ENCODE measurements around the gene COL20A1. TPM values are rescaled to one million over a fixed set of nuclear protein-coding genes. Genes with fewer than 3 reads are reported as not detected.

COL20A1 gene
- total RNA-seq, 1 experiment from 2014 or later, result 0.23 TPM

DNA sequence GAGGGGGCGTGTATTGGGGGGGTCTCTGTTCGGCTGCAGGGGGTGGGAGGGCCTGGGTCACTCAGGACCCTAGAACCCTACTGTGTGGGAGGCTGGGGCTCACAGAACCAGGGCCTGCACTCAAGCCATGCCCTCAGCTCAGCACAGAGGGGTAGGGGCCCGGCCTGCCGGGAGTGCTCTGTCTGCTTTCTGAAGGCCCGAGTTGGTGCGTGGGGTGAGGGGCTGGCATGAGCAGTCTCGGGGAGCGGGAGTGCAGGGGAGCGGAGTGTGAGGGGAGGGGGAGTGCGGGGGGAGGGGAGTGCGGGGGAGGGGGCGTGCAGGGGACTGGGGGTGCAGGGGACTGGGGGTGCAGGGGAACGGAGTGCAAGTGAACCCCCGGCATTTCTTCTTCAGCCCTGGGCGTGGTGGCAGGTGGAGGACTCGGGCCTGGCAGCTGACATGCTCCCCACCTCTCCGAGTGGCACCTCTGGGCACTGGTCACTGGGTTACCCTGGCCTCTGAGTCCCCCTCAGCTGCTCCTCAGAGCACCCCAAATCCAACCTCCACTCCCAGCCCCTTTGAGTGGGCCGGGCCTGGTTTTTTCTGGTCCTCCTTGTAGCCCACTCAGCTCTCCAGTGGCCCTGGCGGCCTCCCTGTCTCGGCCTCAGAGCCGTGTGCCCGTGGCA lies 1.0 kb downstream of the COL20A1 start:
- DNase-seq (ENCODE audit: low read depth, low spot score) (no peak), ATAC-seq (no peak)
- Histone ChIP-seq H3K27me3 (ENCODE audit: control insufficient read depth, insufficient read depth, low read length) (no peaks in the 10 kb centered on the region), H3K4me3 (ENCODE audit: low read depth in 2 of 2, low read length in 2 of 2) (no peak overlapping the region), H3K36me3 (ENCODE audit: control insufficient read depth, insufficient read depth, low read length) (no peaks in the 10 kb centered on the region), H3K27ac (ENCODE audit: low read length) (no peak overlapping the region), H3K4me1 (ENCODE audit: control insufficient read depth, insufficient read depth, low read length) (peaks cover 13% of the 10 kb centered on the region), H3K9me3 (ENCODE audit: control insufficient read depth, insufficient read depth, low read depth, low read length) (no peaks in the 10 kb centered on the region)
- CTCF ChIA-PET, result no interaction called here
- TF ChIP-seq, protein P1, sequence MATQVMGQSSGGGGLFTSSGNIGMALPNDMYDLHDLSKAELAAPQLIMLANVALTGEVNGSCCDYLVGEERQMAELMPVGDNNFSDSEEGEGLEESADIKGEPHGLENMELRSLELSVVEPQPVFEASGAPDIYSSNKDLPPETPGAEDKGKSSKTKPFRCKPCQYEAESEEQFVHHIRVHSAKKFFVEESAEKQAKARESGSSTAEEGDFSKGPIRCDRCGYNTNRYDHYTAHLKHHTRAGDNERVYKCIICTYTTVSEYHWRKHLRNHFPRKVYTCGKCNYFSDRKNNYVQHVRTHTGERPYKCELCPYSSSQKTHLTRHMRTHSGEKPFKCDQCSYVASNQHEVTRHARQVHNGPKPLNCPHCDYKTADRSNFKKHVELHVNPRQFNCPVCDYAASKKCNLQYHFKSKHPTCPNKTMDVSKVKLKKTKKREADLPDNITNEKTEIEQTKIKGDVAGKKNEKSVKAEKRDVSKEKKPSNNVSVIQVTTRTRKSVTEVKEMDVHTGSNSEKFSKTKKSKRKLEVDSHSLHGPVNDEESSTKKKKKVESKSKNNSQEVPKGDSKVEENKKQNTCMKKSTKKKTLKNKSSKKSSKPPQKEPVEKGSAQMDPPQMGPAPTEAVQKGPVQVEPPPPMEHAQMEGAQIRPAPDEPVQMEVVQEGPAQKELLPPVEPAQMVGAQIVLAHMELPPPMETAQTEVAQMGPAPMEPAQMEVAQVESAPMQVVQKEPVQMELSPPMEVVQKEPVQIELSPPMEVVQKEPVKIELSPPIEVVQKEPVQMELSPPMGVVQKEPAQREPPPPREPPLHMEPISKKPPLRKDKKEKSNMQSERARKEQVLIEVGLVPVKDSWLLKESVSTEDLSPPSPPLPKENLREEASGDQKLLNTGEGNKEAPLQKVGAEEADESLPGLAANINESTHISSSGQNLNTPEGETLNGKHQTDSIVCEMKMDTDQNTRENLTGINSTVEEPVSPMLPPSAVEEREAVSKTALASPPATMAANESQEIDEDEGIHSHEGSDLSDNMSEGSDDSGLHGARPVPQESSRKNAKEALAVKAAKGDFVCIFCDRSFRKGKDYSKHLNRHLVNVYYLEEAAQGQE (IDR thresholded peaks at IDR 0.05; ENCODE audit: insufficient read depth in 1 of 2, low read depth in 2 of 2, low read length in 1 of 2), result no peak
- TF ChIP-seq TCF7L2 (IDR thresholded peaks at IDR 0.05; ENCODE audit: low read depth, low read length) (no peak), SIN3A (IDR thresholded peaks at IDR 0.05; ENCODE audit: borderline replicate concordance, insufficient read depth, low read depth, low read length) (no peak), POLR2AphosphoS5 (IDR thresholded peaks at IDR 0.05; ENCODE audit: low read depth, low read length) (no peak)
- TF ChIP-seq, protein P2, sequence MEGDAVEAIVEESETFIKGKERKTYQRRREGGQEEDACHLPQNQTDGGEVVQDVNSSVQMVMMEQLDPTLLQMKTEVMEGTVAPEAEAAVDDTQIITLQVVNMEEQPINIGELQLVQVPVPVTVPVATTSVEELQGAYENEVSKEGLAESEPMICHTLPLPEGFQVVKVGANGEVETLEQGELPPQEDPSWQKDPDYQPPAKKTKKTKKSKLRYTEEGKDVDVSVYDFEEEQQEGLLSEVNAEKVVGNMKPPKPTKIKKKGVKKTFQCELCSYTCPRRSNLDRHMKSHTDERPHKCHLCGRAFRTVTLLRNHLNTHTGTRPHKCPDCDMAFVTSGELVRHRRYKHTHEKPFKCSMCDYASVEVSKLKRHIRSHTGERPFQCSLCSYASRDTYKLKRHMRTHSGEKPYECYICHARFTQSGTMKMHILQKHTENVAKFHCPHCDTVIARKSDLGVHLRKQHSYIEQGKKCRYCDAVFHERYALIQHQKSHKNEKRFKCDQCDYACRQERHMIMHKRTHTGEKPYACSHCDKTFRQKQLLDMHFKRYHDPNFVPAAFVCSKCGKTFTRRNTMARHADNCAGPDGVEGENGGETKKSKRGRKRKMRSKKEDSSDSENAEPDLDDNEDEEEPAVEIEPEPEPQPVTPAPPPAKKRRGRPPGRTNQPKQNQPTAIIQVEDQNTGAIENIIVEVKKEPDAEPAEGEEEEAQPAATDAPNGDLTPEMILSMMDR (IDR thresholded peaks at IDR 0.05), result no peak
- in situ Hi-C loops (cut with HindIII; ENCODE audit: low pct_unique_long_range_greater_than_20kb, low sequenced_read_pairs) (loop anchor here (25.0 kb wide), 1 partner anchor 93 kb away; no protein-coding TSS in a partner anchor), intact Hi-C loops (cut with micrococcal nuclease; ENCODE audit: unreplicated experiment) (loop anchor here (5.0 kb wide), 1 partner anchor 72 kb away; no protein-coding TSS in a partner anchor)
- no TSS peak for BruUV-seq (replicated peaks)
- POLR2A ChIA-PET, result no interaction called here

DNA sequence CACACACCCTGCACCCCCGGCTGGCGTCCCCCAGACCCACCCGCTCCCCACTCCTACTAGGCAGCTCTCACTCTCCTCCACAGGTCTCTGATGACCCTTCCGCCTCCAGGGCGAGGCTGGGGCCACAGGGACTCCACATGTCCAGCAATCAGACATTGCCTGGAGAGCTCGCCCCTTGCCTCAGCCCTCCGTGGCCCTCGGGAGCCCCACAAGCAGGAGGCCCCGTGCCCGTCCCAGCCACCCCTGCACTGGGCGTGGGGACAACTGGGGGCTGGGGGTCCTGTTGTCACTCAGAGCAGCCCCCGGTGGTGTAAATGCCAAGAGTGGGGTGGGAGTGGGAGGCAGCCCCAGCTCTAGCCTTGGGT lies 1.5 kb downstream of the COL20A1 start:
- Histone ChIP-seq H3K4me3 (ENCODE audit: low read depth in 2 of 2, low read length in 2 of 2) (no peak overlapping the region), H3K36me3 (ENCODE audit: control insufficient read depth, insufficient read depth, low read length) (no peaks in the 10 kb centered on the region), H3K27me3 (ENCODE audit: control insufficient read depth, insufficient read depth, low read length) (no peaks in the 10 kb centered on the region), H3K4me1 (ENCODE audit: control insufficient read depth, insufficient read depth, low read length) (peaks cover 13% of the 10 kb centered on the region), H3K27ac (ENCODE audit: low read length) (no peak overlapping the region), H3K9me3 (ENCODE audit: control insufficient read depth, insufficient read depth, low read depth, low read length) (no peaks in the 10 kb centered on the region)
- CTCF ChIA-PET, result interaction anchor here (1.0 kb wide), 1 partner anchor 15 kb away, joined by 4 read pairs; no protein-coding TSS in a partner anchor
- DNase-seq (ENCODE audit: low read depth, low spot score) (no peak), ATAC-seq (no peak)
- in situ Hi-C loops (cut with HindIII; ENCODE audit: low pct_unique_long_range_greater_than_20kb, low sequenced_read_pairs) (loop anchor here (25.0 kb wide), 1 partner anchor 93 kb away; no protein-coding TSS in a partner anchor), intact Hi-C loops (cut with micrococcal nuclease; ENCODE audit: unreplicated experiment) (loop anchor here (5.0 kb wide), 1 partner anchor 72 kb away; no protein-coding TSS in a partner anchor)
- no TSS peak for BruUV-seq (replicated peaks)
- POLR2A ChIA-PET, result no interaction called here
- no peak for TF ChIP-seq TCF7L2 (IDR thresholded peaks at IDR 0.05; ENCODE audit: low read depth, low read length)
- TF ChIP-seq, protein P2 (IDR thresholded peaks at IDR 0.05), result no peak
- TF ChIP-seq, protein P1 (IDR thresholded peaks at IDR 0.05; ENCODE audit: insufficient read depth in 1 of 2, low read depth in 2 of 2, low read length in 1 of 2), result no peak
- no peak for TF ChIP-seq SIN3A (IDR thresholded peaks at IDR 0.05; ENCODE audit: borderline replicate concordance, insufficient read depth, low read depth, low read length)
- TF ChIP-seq POLR2AphosphoS5 (IDR thresholded peaks at IDR 0.05; ENCODE audit: low read depth, low read length), result no peak
